NCI-H1436 treated with DMSO at 0.1 percent for 48 hours (cell line): ENCODE data around the gene ATRX.
A peak's percentile ranks its signal among the peaks of the same experiment; 100 is the strongest.
"Not testable (repeated sequence)": the region's sequence is repeated elsewhere in the genome, so short reads cannot be mapped to it uniquely, and the experiment has no call there.

Experiments used
- DNase-seq: peaks from one replicate; lab custom pipeline; 2025; lab: John Stamatoyannopoulos, UW

Gene ATRX

GRCh38 chrX:77622672-77623071, 163.3 kb downstream of the ATRX start:
- DNase-seq, result no peak

GRCh38 chrX:77622233-77622632, 163.8 kb downstream of the ATRX start:
- no peak for DNase-seq

GRCh38 chrX:77621453-77621852, 164.6 kb downstream of the ATRX start:
- not testable (repeated sequence) for DNase-seq

GRCh38 chrX:77617206-77617605, 168.8 kb downstream of the ATRX start:
- peak; percentile 24 for DNase-seq

- no peak for DNase-seq
These were observed 182.2 kb downstream of the ATRX start for GRCh38 chrX:77603635-77604336.

- DNase-seq, result no peak
These were observed 188.5 kb downstream of the ATRX start for GRCh38 chrX:77597511-77597910.

GRCh38 chrX:77597090-77597489, 188.9 kb downstream of the ATRX start:
- no peak for DNase-seq

GRCh38 chrX:77595848-77596247, 190.2 kb downstream of the ATRX start:
- DNase-seq, result no peak

- no peak for DNase-seq
These were observed 213.7 kb downstream of the ATRX start for GRCh38 chrX:77572322-77572721.

- DNase-seq, result no peak
These were observed 220.7 kb downstream of the ATRX start for GRCh38 chrX:77565278-77565677.

GRCh38 chrX:77564823-77565222, 221.2 kb downstream of the ATRX start:
- no peak for DNase-seq

- no peak for DNase-seq
These were observed 224.6 kb downstream of the ATRX start for GRCh38 chrX:77561372-77561771.

- no peak for DNase-seq
These were observed 229.7 kb downstream of the ATRX start for GRCh38 chrX:77556276-77556675.

GRCh38 chrX:77548751-77549150, 237.3 kb downstream of the ATRX start:
- no peak for DNase-seq

- not testable (repeated sequence) for DNase-seq
These were observed 246.2 kb downstream of the ATRX start for GRCh38 chrX:77539778-77540177.

GRCh38 chrX:77531261-77531660, 254.8 kb downstream of the ATRX start:
- not testable (repeated sequence) for DNase-seq

GRCh38 chrX:77528034-77528433, 258.0 kb downstream of the ATRX start:
- DNase-seq, result no peak

GRCh38 chrX:77527233-77528001, 258.6 kb downstream of the ATRX start:
- no peak for DNase-seq

- DNase-seq, result no peak
These were observed 266.3 kb downstream of the ATRX start for GRCh38 chrX:77519765-77520164.

GRCh38 chrX:77514177-77514576, 271.8 kb downstream of the ATRX start:
- no peak for DNase-seq

- DNase-seq, result no peak
These were observed 276.0 kb downstream of the ATRX start for GRCh38 chrX:77510007-77510406.

GRCh38 chrX:77505227-77505626, 280.8 kb downstream of the ATRX start:
- DNase-seq, result no peak

- no peak for DNase-seq
These were observed 283.0 kb downstream of the ATRX start for GRCh38 chrX:77502951-77503525.
